ENCODE results near the gene PKD1. TPM values are rescaled to one million over a fixed set of nuclear protein-coding genes. Genes with fewer than 3 reads are reported as not detected.

Gene PKD1
- total RNA-seq, 1 experiment from 2014 or later: 58.9 TPM

DNA sequence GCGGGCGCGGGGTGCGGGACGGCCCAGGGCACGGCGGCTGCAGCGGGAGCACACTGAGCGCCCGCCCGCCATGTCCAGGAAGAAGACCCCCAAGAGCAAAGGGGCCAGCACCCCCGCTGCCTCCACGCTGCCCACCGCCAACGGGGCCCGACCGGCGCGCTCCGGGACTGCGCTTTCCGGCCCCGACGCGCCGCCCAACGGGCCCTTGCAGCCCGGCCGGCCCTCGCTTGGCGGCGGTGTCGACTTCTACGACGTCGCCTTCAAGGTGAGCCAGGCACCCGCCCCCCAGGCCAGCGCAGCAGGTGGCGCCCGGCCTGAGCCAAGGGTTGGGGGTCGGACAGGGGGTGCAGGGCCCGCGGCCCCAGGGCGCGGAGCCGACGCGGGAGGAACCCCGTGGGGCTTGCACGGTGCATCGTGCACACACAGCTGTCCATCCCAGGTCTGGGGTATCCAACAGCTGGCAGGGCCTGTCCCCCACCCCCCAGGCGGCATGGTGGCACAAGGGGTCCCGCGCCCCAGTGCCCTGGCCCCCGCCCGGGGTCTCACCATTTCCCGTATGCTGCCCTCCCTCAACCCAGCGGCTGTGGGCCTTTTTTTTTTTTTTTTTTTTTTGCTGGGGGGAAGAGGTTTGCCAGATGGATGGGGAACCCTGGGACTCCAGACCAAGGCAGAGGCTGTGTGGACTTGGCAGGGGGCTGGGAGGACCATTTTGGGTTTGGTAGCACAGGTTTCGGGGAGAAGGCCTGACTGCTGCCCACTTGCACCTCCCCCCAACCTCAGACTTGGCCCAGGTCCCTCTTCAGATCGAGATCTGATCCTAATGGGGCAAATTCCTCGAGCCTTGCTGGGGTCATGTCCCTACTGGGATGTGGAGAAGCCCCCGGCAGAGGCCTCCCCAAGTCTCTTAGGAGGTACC is 13.3 kb upstream of the PKD1 start:
- BruUV-seq (replicated peaks): TSS peak; percentile 60
- CTCF ChIA-PET: no interaction called here
- H3K27ac ChIP-seq (ENCODE audit: low read length): no peak overlapping the region

DNA sequence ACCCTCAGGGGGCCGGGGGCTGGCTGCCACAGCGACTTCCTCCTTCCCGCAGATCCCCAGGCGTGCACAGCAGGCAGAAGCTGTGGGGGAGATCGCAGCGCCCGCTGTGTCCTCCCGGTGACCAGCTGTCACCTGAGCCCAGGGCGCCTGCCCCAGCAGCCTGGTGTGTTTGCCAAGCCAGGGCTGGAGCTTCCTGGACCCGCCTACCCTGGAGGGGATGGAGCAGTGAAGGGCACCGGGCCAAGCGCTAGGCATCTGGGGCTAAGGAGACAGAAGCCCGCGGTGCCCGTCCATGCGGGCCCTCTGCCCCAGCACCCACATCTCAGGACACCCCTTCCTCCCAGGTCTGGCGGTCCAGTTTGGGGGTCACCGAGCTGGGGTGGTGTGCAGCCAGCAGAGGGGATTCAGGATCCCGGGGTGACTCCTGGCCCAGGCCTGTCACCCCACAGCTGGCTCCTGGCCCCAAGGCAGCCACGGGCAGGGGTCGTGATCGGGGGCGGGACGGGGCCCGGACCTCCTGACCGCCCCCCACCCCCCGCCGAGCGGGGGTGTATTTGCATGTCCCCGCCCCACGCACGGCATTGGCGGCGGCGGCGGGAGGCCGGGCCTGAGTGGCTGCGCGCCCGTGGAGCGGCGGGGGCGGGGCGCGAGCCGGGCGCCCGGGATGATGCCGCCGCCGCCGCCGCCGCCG is 12.4 kb upstream of the PKD1 start, which contains the start of gene RAB26:
Gene RAB26 (plus strand): TSS at position 645 of the 691 bp plus-strand sequence. CDS start 159 bp downstream, outside the sequence.
- TF ChIP-seq, protein P1, sequence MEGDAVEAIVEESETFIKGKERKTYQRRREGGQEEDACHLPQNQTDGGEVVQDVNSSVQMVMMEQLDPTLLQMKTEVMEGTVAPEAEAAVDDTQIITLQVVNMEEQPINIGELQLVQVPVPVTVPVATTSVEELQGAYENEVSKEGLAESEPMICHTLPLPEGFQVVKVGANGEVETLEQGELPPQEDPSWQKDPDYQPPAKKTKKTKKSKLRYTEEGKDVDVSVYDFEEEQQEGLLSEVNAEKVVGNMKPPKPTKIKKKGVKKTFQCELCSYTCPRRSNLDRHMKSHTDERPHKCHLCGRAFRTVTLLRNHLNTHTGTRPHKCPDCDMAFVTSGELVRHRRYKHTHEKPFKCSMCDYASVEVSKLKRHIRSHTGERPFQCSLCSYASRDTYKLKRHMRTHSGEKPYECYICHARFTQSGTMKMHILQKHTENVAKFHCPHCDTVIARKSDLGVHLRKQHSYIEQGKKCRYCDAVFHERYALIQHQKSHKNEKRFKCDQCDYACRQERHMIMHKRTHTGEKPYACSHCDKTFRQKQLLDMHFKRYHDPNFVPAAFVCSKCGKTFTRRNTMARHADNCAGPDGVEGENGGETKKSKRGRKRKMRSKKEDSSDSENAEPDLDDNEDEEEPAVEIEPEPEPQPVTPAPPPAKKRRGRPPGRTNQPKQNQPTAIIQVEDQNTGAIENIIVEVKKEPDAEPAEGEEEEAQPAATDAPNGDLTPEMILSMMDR (conservative IDR thresholded peaks at IDR 0.05; ENCODE audit: low read depth, low read length): no peak
- TF ChIP-seq EZH2phosphoT487 (IDR thresholded peaks at IDR 0.05; ENCODE audit: borderline replicate concordance, low read length) (no peak), EZH2 (IDR thresholded peaks at IDR 0.05; ENCODE audit: low read length, unreplicated experiment) (no peak)
- no peaks in the 10 kb centered on the region for H3K27me3 ChIP-seq (ENCODE audit: low read length)
- no TSS peak for BruUV-seq (replicated peaks)
- peak within 1 kb of the TSS; percentile 54; the same call in 1 of the 2 replicates for H2AFZ ChIP-seq (ENCODE audit: low read length)
- H3K9ac ChIP-seq (ENCODE audit: low read length): peak within 1 kb of the TSS; percentile 29; the same call in 1 of the 2 replicates
- DNase-seq: peak; percentile 85
- H3K27ac ChIP-seq (ENCODE audit: low read length): peak within 1 kb of the TSS; percentile 40; the same call in 1 of the 2 replicates
- peaks cover 9% of the 10 kb centered on the region for H3K79me2 ChIP-seq (ENCODE audit: low read length)
- peaks cover 18% of the 10 kb centered on the region for H3F3A ChIP-seq (ENCODE audit: low read length, unreplicated experiment)
- POLR2A ChIA-PET (ENCODE audit: unreplicated experiment): no interaction called here
- peaks cover 26% of the 10 kb centered on the region for H3K4me1 ChIP-seq (ENCODE audit: insufficient read depth, low read length)
- H4K20me1 ChIP-seq (ENCODE audit: low read length): peaks cover 23% of the 10 kb centered on the region
- CTCF ChIA-PET: no interaction called here
- peaks cover 3% of the 10 kb centered on the region; the same call in 1 of the 2 replicates for H3K36me3 ChIP-seq (ENCODE audit: low read depth, low read length)
- H3K4me3 ChIP-seq (ENCODE audit: low read length): peak within 1 kb of the TSS; percentile 67
- peak; percentile 70 for ATAC-seq
- H3K9me3 ChIP-seq (ENCODE audit: low read length): no peaks in the 10 kb centered on the region
- intact Hi-C loops (cut with micrococcal nuclease): no loop called here
- H3K9me2 ChIP-seq (replicated peaks; ENCODE audit: low read length): no peaks in the 10 kb centered on the region
- peak within 1 kb of the TSS; percentile 100 for H3K4me2 ChIP-seq (ENCODE audit: low read length)

More for the DNA sequence above, 13.3 kb upstream of the PKD1 start:
- Histone ChIP-seq H3K4me1 (ENCODE audit: insufficient read depth, low read length) (peaks cover 30% of the 10 kb centered on the region), H3K9me3 (ENCODE audit: low read length) (no peaks in the 10 kb centered on the region), H3K9me2 (replicated peaks; ENCODE audit: low read length) (no peaks in the 10 kb centered on the region), H3K36me3 (ENCODE audit: low read depth, low read length) (peaks cover 11% of the 10 kb centered on the region), H2AFZ (ENCODE audit: low read length) (0 out of 2 replicates have a peak overlapping the region, but pooled peaks have one; percentile 10), H3K79me2 (ENCODE audit: low read length) (peaks cover 18% of the 10 kb centered on the region), H3K9ac (ENCODE audit: low read length) (peak overlapping the region; percentile 10; the same call in 1 of the 2 replicates), H3K4me2 (ENCODE audit: low read length) (peak overlapping the region; percentile 100), H4K20me1 (ENCODE audit: low read length) (peaks cover 32% of the 10 kb centered on the region), H3K4me3 (ENCODE audit: low read length) (peak overlapping the region; percentile 67), H3K27me3 (ENCODE audit: low read length) (no peaks in the 10 kb centered on the region), H3F3A (ENCODE audit: low read length, unreplicated experiment) (peaks cover 18% of the 10 kb centered on the region)
- intact Hi-C loops (cut with micrococcal nuclease): no loop called here
- TF ChIP-seq, protein P1 (conservative IDR thresholded peaks at IDR 0.05; ENCODE audit: low read depth, low read length): no peak
- TF ChIP-seq EZH2phosphoT487 (IDR thresholded peaks at IDR 0.05; ENCODE audit: borderline replicate concordance, low read length) (no peak), EZH2 (IDR thresholded peaks at IDR 0.05; ENCODE audit: low read length, unreplicated experiment) (no peak)
- DNase-seq (peak; percentile 44), ATAC-seq (peak; percentile 23)
- POLR2A ChIA-PET (ENCODE audit: unreplicated experiment): no interaction called here
